H7 (cell line): ENCODE results near the gene SOCS6. TPM values are rescaled to one million over a fixed set of nuclear protein-coding genes. Genes with fewer than 3 reads are reported as not detected.
"Not testable (repeated sequence)": the region's sequence is repeated elsewhere in the genome, so short reads cannot be mapped to it uniquely, and the experiment has no call there.

Source experiments
- DNase-seq: peaks from one replicate; pipeline ENCODE4 v3.0.0; 2012
- H3K27me3 ChIP-seq: 2 replicates; pipeline ENCODE4 v1.6.0; 2011; ENCODE audit warnings: mild to moderate bottlenecking, low read length; ENCODE audit not compliant: control insufficient read depth, insufficient read depth
- H3K36me3 ChIP-seq: replicated peaks from 2 replicates; pipeline ENCODE4 v1.5.1; 2011; ENCODE audit warnings: low read length; ENCODE audit not compliant: control insufficient read depth, insufficient read depth
- H3K4me3 ChIP-seq: 2 replicates; pipeline ENCODE4 v1.5.1; 2011; ENCODE audit warnings: low read depth, mild to moderate bottlenecking, control low read depth, low read length, moderate library complexity; ENCODE audit not compliant: insufficient read depth
- total RNA-seq: library from RNA; depleted of rRNA; stranded (reverse); fragments of >200 nt; shearing (Covaris generic); gene quantifications from 2 replicates; pipeline ENCODE4 v1.2.3, GENCODE V29; 2014; rRNA removed

Gene SOCS6, protein sequence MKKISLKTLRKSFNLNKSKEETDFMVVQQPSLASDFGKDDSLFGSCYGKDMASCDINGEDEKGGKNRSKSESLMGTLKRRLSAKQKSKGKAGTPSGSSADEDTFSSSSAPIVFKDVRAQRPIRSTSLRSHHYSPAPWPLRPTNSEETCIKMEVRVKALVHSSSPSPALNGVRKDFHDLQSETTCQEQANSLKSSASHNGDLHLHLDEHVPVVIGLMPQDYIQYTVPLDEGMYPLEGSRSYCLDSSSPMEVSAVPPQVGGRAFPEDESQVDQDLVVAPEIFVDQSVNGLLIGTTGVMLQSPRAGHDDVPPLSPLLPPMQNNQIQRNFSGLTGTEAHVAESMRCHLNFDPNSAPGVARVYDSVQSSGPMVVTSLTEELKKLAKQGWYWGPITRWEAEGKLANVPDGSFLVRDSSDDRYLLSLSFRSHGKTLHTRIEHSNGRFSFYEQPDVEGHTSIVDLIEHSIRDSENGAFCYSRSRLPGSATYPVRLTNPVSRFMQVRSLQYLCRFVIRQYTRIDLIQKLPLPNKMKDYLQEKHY
- 19.3 and 22.1 TPM in 2 replicates for total RNA-seq

DNA sequence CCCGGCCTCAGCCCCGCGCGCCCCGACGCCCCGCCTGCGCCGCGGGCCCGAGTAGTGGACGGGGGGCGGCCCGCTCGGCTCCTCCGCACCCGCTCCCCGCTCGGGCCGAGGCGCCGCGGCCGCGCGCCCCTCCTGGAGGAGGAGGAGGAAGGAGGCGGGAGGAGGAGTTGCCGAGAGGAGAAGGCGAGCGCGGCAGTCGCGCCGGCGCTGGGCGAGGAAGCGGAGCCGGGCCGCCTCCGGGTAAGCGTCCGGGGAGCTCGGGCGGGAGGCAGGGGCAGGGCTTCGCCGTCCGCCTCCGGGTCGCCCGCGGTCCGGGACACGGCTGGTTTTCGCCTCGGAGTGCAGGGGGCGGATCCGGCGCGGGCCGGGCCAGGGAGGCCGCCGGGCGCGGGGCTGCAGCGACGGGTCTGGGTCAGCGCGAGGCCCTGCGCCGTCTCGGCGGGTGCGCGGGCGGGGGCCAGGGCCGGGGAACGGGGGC is at the start of gene SOCS6:
TSS of gene SOCS6 (plus strand) at position 195 of the 478 bp plus-strand sequence. CDS start 35,624 bp downstream, outside the sequence.
- H3K27me3 ChIP-seq, result no peaks in the 10 kb centered on the region
- H3K36me3 ChIP-seq, result no peaks in the 10 kb centered on the region
- peak; percentile 90 for DNase-seq
- H3K4me3 ChIP-seq, result peak within 1 kb of the TSS; percentile 69

DNA sequence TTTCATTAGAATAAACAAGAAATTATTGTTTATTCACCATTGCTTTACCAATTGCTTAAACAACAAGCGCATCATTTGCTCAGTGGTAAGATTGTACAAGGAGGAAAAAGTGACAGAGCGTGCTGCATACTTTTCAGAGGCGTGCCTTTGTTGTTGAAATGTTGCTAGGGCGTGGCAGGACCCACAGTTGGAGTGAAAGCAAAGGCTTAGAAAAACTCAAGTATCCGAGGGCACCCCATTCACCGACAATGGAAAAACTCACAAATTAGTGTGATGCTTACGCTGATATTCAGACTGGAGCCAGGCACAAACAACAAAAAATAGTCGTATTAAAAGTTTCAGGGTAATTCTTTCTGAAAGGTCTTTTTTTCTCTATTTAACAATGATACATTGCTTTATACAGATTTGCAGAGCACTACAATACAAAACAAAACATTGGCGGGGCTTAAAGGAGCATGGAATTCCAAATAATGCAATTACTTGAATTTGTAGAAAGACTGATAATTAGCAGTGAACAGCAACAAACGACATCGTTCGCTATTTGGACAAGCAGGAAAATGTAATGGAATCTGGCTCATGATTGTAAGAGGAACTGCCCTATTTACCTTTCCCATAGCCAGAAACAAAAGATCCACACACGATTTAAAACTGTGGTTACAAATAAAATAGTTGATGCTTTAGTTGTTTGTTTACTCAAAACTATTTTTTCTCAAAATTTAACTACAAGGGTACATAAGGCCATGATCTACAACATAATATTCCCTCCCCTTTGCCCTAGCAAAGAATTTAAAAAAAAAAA is 45.5 kb upstream of the SOCS6 start:
- no peaks in the 10 kb centered on the region for H3K27me3 ChIP-seq
- DNase-seq, result no peak
- no peak overlapping the region for H3K4me3 ChIP-seq
- no peaks in the 10 kb centered on the region for H3K36me3 ChIP-seq

DNA sequence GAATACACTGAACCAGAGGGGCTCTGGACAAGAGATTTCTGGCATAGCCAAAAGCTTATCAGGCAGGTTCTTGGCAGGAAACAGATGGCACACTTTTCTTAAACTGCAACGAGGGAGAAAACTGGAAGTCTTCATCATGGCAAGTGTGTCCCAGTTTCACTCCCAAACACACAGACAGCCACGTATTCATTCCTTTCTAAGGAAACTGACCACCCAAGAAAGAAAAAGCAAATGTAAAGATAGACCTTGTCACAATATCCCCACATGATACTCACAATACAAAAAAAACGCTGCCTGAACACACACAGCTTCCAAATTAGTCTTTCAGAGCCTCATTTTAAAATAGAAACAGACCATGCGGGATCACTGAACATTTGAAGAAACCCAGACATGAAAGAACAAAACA is 42.8 kb upstream of the SOCS6 start:
- no peaks in the 10 kb centered on the region for H3K27me3 ChIP-seq
- no peak for DNase-seq
- H3K4me3 ChIP-seq, result no peak overlapping the region

DNA sequence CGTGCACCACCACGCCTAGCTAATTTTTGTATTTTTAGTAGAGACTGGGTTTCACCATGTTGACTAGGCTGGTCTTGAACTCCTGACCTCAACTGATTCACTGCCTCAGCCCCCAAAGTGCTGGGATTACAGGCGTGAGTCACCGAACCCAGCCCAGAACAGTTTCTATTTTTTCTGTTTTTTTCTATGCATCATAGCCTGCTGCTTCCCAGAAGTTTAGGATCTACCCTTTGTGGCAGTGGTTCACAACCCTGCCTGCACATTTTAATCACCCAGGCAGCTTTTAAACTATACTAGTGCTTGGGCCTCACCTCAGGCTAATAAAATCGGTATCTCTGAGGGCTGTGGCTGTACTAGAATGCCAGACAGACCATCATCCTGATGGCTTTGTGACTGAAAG is 39.7 kb upstream of the SOCS6 start:
- Histone ChIP-seq H3K27me3 (no peaks in the 10 kb centered on the region), H3K4me3 (no peak overlapping the region), H3K36me3 (no peaks in the 10 kb centered on the region)
- no peak for DNase-seq

More for the DNA sequence above, 42.8 kb upstream of the SOCS6 start:
- no peaks in the 10 kb centered on the region for H3K36me3 ChIP-seq

DNA sequence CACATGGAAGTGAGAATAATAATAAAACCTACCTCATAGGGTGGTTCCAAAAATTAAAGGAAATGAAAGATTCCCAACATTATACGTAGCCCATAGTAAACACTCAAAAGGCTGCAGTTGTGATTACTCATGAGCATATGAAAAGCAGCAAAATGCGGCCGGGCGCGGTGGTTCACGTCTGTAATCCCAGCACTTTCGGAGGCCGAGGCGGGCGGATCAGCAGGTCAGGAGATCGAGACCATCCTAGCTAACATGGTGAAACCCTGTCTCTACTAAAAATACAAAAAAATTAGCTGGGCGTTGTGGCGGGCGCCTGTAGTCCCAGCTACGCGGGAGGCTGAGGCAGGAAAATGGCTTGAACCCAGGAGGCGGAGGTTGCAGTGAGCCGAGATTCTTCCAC is 39.0 kb upstream of the SOCS6 start:
- not testable (repeated sequence) for DNase-seq, H3K36me3 ChIP-seq, H3K4me3 ChIP-seq, H3K27me3 ChIP-seq

DNA sequence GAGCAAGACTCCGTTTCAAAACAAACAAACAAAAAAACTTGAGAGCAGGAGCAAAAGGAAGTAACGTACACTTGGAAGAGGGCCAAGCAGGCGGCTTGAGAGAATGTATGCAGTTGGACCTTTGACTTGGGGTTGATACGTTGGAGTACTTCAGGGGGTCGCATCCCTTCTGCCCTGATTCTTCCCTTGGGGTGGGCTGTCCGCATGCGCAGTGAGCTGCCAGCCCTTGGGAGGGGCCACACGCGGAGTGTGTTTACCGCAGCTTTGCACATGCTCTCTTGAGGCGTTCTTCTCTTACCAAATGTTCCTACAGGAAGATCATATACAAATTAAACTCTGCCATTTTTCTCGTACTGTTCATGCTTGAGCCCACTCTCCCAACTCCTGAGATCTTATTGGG is 38.1 kb upstream of the SOCS6 start:
- H3K27me3 ChIP-seq, result no peaks in the 10 kb centered on the region
- no peak overlapping the region for H3K4me3 ChIP-seq
- H3K36me3 ChIP-seq, result no peaks in the 10 kb centered on the region
- DNase-seq, result no peak

DNA sequence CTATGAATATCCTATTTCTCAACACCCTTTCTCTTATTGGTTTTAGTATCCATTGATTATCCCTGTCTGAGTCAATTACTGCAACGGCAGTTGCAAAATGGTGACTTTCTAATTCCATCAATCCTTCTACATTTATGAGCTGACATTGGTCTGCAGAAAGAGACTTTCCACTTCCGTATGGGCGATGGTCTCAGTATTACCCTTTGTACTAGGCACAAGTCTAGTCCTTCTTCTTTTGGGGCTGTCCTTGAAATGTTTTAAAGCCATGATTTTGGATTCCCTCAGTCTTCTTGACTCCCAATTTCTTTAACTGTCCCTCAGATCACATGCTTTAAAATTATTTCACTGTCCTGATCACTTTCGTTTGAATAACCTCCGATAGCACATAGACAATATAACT is 32.7 kb upstream of the SOCS6 start:
- no peak for DNase-seq

DNA sequence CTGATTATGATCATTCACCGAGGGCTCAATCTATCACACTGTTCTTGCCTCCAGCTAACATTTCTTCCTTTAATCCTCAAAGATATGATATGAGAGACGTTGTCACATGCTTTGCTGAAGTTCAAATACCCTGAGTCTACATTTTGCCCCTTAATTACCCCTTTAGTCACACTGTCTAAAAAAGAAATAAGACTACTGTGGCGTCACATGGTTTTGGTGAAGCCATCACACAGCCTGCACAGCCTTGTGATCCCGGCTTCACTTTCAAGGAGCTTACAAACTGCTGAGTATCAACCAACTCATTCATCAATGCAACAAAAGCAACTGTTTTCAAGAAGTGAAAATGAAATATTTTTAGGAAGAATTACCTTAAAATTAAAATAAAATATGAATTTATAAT is 31.9 kb upstream of the SOCS6 start:
- H3K4me3 ChIP-seq, result no peak overlapping the region
- H3K27me3 ChIP-seq, result no peaks in the 10 kb centered on the region

More for the DNA sequence above, 32.7 kb upstream of the SOCS6 start:
- Histone ChIP-seq H3K36me3 (no peaks in the 10 kb centered on the region), H3K4me3 (no peak overlapping the region), H3K27me3 (no peaks in the 10 kb centered on the region)

DNA sequence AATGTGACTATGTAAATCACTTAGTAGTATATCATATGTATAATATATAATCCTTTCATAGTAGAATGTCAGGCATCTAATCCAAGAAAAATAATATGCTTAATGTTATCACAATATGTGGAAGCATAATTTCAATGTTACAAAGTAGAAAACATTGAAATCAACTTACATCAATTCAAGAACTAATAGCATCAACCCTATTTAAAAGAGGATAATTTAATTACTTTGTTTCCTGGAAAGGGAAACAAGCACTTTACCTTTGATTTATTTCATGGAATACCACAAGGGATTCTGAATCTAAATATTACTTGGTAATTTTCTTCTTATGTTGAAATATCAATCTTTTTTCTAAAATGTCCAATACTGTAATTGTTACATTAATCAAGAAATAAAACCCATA is 30.6 kb upstream of the SOCS6 start:
- no peaks in the 10 kb centered on the region for H3K36me3 ChIP-seq
- no peak overlapping the region for H3K4me3 ChIP-seq
- no peak for DNase-seq
- no peaks in the 10 kb centered on the region for H3K27me3 ChIP-seq

More for the DNA sequence above, 31.9 kb upstream of the SOCS6 start:
- no peak for DNase-seq
- H3K36me3 ChIP-seq, result no peaks in the 10 kb centered on the region

DNA sequence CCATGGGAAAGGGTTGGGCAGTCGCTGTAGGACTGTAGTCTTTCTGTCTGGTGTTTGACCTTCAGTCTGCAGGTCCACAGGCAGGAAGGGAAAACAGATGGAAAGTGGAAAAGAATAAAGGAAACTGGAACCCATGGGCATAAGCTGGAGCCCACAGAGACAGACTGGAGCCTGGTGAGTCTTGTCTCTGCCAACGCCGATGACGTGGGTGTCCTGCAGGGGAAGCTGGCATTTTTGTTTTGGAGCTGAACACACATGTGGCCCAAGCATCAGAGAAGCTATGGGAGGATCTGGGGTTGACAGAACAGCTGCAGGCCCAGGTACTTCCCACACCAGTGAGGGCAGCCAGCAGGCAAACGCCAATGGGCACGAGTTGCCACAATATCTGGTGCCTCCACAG is 28.2 kb upstream of the SOCS6 start:
- DNase-seq, result no peak
- Histone ChIP-seq H3K4me3 (no peak overlapping the region), H3K36me3 (no peaks in the 10 kb centered on the region), H3K27me3 (no peaks in the 10 kb centered on the region)

DNA sequence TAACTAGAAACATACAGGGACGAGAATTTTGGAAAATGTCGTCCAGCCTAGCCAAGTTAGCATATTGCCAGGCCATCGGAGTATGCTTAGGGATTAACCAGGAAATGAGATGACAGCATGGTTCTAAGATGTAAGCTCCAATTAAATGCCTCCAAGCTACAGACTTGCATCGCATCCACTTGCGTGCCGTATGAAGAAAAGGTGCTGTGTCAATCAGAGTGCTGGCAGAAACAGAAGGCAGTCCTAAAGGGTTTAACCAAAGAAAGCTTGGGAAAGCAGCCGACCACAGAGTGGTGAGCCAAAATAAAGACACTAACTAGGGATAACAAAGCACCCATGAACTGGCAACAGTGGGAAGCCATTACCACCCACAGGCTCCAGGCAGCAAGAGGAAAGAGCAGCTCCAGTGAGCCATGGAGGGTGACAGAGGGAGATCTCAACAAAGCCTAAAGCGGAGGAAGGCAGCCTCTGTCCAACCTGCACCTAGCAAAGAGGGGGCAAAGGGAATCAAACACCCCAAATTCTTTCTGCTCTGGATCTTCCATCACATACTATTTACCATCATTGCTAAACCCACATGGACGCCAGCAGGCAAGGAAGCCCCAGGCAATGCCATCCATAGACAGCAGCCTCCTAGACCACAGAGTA is 27.6 kb upstream of the SOCS6 start:
- DNase-seq, result no peak
- Histone ChIP-seq H3K27me3 (no peaks in the 10 kb centered on the region), H3K4me3 (no peak overlapping the region), H3K36me3 (no peaks in the 10 kb centered on the region)

DNA sequence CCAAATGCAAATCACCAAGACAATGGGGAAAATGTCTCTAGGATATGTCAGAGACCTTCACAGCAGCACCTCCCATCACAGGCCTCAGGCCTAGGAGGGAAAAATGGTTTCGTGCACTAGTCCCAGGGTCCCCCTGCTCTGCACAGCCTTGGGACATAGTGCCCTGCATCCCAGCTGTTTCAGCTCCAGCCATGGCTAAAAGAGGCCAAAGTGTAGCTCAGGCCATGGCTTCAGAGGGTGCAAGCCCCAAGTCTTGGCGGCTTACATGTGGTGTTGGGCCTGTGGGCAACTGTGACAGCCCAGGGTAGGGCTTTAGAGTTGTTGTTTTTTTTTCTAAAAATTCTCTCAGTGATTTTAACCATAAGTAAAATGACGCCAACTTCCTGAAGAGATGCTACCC is 25.5 kb upstream of the SOCS6 start:
- DNase-seq, result no peak
- no peak overlapping the region for H3K4me3 ChIP-seq
- no peaks in the 10 kb centered on the region for H3K36me3 ChIP-seq
- no peaks in the 10 kb centered on the region for H3K27me3 ChIP-seq

DNA sequence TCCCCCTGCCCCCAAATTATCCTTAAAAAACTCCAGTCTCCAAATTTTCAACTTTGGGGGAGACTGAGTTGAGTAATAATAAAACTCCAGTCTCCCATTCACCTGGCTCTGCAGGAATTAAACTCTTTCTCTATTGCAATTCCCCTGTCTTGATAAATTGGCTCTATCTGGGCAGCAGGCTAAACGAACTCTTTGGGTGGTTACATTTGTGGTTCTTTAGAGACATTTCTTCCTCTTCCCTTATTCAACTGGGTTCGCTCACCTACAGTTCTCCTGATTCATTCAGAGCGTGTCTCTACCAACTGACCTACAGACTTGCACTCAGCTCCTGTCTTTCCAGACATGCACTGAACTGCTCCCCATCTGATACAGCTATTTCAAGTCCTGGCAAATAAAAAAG is 17.1 kb upstream of the SOCS6 start:
- no peak for DNase-seq

DNA sequence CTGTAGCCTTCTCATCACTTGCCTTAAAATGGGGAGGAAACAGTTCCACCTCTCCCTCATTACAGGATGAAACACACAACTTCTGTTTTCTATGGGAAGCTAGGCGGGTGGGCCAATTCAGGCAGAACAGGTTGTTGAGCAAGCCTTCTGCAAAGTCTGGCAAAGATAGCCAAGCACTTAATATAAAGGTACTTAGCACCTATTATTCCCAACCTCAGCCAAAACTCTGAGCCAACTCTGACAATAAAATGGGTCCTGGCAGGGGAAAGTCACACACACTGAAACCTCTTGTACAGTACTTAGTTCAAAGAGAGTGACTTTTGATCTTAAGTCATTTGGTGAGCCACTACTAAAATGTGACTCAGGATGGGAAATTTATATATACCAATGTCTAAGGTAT is 15.8 kb upstream of the SOCS6 start:
- no peak for DNase-seq
- Histone ChIP-seq H3K36me3 (no peaks in the 10 kb centered on the region), H3K27me3 (no peaks in the 10 kb centered on the region), H3K4me3 (no peak overlapping the region)

More for the DNA sequence above, 17.1 kb upstream of the SOCS6 start:
- Histone ChIP-seq H3K36me3 (no peaks in the 10 kb centered on the region), H3K27me3 (no peaks in the 10 kb centered on the region), H3K4me3 (no peak overlapping the region)
